ENCODE measurements around the gene CENPB. TPM values are rescaled to one million over a fixed set of nuclear protein-coding genes. Genes with fewer than 3 reads are reported as not detected.

CENPB gene
- total RNA-seq, 1 donor: 87.7 TPM

DNA sequence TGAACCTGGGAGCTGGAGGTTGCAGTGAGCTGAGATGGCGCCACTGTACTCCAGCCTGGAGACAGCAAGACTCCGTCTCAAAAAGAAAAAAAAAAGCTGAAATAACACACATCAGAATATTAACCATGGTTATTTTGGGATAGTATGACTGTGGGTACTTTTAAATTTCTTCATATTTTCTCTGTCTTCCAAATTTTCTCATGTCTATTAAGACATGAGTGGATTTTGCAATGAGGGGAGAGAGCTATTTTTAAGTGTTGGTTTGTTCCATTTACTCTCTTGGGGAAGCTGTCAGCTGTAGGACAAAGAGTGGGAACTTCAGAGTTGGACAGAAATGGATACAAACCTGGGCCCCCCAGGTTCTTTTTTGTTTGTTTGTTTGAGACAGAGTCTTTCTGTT, 29.3 kb downstream of the CENPB start:
- no peak for DNase-seq (ENCODE audit: low read depth)
- no peak overlapping the region for H3K4me3 ChIP-seq (ENCODE audit: low read depth, low read length)
- TF ChIP-seq, protein P1, sequence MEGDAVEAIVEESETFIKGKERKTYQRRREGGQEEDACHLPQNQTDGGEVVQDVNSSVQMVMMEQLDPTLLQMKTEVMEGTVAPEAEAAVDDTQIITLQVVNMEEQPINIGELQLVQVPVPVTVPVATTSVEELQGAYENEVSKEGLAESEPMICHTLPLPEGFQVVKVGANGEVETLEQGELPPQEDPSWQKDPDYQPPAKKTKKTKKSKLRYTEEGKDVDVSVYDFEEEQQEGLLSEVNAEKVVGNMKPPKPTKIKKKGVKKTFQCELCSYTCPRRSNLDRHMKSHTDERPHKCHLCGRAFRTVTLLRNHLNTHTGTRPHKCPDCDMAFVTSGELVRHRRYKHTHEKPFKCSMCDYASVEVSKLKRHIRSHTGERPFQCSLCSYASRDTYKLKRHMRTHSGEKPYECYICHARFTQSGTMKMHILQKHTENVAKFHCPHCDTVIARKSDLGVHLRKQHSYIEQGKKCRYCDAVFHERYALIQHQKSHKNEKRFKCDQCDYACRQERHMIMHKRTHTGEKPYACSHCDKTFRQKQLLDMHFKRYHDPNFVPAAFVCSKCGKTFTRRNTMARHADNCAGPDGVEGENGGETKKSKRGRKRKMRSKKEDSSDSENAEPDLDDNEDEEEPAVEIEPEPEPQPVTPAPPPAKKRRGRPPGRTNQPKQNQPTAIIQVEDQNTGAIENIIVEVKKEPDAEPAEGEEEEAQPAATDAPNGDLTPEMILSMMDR (IDR thresholded peaks at IDR 0.05; ENCODE audit: insufficient read depth, low read depth, low read length): no peak

DNA sequence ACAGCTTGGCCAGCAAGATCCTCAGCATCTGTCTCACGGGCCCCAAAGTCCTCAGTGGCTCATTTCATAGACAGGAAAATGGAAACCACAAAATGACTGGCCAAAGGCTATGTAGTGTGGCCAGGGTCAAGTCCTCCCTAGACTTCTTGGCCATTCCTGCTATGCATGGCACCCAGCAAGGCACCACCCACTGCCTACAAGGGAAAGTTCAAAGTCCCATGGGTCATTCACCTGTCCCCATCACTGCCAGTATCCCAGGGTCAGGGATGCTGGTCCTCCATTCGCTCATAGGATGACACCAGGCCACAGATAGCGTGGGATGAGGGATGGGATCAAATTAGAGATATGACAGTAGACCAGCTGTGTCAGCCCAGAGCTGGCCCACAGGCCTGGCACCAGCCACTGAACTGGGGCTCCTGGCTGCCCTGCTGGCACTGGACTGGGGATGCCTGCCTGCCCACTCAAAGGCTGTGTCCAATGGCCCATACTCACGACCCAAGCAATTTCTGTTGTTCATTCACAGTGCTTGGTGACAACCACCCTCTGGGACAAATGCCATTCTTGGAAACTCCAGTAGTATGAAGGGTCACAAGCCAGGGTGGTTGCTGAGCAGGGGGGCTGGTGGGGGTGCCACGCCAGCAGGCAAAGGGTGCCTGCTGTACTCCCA, 30.6 kb downstream of the CENPB start:
- no peak for DNase-seq (ENCODE audit: low read depth)
- no peak overlapping the region for H3K4me3 ChIP-seq (ENCODE audit: low read depth, low read length)
- TF ChIP-seq, protein P1 (IDR thresholded peaks at IDR 0.05; ENCODE audit: insufficient read depth, low read depth, low read length): no peak

DNA sequence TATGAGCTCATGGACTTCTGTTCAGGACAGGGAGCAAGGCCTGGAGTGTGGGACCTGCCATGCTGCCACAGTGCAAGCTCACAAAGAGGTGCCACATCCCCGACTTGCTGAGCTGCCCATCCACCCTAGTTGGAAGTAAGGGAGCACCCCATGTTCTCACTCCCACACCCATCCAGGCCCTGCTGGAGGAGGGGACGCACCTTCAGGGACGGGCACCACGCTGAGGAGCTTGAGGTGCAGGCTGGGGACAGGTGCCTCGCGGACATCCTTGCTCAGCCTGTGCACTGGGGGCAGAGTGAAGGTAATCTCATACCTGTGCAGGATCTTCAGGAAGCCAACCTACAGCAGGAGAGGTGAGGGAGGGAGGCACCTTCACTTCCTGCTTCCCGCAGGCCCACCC, 31.3 kb downstream of the CENPB start:
- no peak overlapping the region for H3K4me3 ChIP-seq (ENCODE audit: low read depth, low read length)
- TF ChIP-seq, protein P1 (IDR thresholded peaks at IDR 0.05; ENCODE audit: insufficient read depth, low read depth, low read length): no peak
- no peak for DNase-seq (ENCODE audit: low read depth)

DNA sequence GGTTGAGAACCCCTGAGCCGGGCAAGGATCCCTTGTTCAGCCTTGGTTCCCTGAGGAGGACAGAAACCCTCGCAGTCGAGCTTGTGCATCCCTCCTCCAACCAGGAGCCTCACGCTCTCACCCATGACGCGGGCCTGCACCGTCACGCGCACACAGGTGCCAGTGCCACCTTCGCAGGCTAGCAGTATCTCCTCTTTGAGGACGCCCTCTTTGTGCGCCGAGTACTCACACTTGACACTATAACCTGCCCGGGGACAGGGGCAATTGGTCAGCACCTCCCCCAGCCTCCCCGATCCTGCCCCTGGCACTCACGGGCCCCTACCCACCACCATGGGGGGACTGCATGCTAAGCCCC, 32.3 kb downstream of the CENPB start:
- DNase-seq (ENCODE audit: low read depth): no peak
- no peak overlapping the region for H3K4me3 ChIP-seq (ENCODE audit: low read depth, low read length)
- TF ChIP-seq, protein P1 (IDR thresholded peaks at IDR 0.05; ENCODE audit: insufficient read depth, low read depth, low read length): no peak

DNA sequence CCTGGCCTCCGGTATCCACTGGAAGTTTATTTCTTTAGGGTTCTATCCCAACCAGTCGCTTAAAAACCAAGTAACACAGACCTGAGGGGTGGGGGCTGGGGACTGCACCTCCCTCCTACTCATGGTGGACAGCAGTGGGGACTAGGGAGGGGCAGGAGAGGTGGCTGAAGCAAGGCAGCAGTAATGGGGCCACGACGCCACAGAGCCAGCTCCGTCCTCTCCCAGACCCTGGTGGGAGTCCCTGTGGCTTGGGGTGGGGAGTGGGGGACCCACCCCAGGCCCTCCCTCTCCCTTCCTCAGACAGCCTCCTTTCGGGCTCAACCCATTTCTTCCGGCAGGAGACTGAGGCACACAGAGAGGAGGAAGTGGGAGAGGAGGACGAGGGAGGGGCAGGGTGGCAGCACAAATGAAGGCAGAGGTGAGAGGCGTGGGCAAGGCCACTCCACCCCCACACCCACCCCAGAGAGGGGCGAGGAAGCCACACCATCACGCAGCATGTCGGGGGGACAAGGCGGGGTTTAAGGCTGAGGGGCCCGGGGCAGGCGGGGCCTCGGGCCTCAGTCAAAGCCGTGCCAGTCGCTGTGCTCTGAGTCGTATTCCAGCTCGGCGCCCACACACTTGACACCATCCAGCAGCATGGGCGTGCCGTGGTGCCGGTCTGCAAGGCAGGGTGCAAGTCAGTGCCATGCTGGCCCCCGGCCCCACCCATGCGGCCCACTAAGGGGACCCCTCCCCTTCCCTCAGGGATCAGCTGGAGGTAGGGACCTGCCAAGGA, 32.9 kb downstream of the CENPB start:
- DNase-seq (ENCODE audit: low read depth): no peak
- H3K4me3 ChIP-seq (ENCODE audit: low read depth, low read length): no peak overlapping the region
- TF ChIP-seq, protein P1 (IDR thresholded peaks at IDR 0.05; ENCODE audit: insufficient read depth, low read depth, low read length): no peak

DNA sequence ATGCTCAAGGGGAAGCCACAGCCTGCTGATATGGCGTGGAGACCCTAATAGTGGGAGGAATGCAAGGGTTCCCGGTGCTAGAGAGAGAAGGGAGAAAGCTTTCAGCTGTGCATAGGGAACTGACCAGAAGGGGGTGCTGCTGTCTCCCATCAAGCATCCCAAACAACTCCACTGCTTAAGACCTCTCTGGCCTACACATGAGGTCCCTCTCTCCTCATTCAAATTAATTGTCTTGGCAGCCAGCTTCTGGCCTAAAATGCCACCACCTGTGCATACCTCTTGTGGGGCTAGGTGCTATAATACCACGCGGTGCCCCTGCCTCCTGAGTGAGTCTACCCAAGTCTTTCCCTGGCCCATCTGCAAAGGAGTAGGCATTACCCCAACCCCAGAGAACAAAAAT, 33.4 kb downstream of the CENPB start:
- H3K4me3 ChIP-seq (ENCODE audit: low read depth, low read length): no peak overlapping the region
- peak; percentile 79 for DNase-seq (ENCODE audit: low read depth)
- TF ChIP-seq, protein P1 (IDR thresholded peaks at IDR 0.05; ENCODE audit: insufficient read depth, low read depth, low read length): peak; percentile 88

Data from fibroblast of villous mesenchyme (primary cell).